ENCODE measurements around the gene MTF2.

DNA sequence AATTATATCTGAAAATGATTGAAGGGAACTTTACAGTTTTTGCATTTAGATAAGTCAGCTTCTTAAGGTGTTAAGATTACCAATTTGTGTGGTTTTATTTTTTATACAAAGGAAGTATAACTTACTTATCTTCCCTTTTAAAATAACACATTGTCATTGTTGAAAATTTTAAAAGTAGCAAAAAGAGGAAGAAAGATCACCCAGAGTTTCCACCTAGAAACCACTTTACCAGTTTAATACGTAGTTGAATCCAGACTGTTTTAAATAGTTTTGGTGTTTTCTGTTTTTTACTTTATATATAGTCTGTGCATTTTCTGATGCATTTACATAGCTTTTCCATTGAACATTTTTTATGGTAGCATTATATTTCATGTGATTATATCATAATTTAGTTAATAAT lies 107.6 kb downstream of the MTF2 start:
- TF ChIP-seq, protein P1, sequence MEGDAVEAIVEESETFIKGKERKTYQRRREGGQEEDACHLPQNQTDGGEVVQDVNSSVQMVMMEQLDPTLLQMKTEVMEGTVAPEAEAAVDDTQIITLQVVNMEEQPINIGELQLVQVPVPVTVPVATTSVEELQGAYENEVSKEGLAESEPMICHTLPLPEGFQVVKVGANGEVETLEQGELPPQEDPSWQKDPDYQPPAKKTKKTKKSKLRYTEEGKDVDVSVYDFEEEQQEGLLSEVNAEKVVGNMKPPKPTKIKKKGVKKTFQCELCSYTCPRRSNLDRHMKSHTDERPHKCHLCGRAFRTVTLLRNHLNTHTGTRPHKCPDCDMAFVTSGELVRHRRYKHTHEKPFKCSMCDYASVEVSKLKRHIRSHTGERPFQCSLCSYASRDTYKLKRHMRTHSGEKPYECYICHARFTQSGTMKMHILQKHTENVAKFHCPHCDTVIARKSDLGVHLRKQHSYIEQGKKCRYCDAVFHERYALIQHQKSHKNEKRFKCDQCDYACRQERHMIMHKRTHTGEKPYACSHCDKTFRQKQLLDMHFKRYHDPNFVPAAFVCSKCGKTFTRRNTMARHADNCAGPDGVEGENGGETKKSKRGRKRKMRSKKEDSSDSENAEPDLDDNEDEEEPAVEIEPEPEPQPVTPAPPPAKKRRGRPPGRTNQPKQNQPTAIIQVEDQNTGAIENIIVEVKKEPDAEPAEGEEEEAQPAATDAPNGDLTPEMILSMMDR (IDR thresholded peaks at IDR 0.05): no peak
- no peak for TF ChIP-seq POLR2A (IDR thresholded peaks at IDR 0.05)
